IMR-90 (cell line): ENCODE results near the gene APEX1. TPM values are rescaled to one million over a fixed set of nuclear protein-coding genes. Genes with fewer than 3 reads are reported as not detected.

ENCODE experiments used
- ATAC-seq: fragments of 200-7000 bp; cut with Tn5 transposase; 2 replicates; pipeline ENCODE4 v1.9.1; 2020; ENCODE audit warnings: low read depth, mild to moderate bottlenecking, moderate library complexity
- BruUV-seq: library from RNA; stranded (reverse); fragments of 400-500 nt; replicated peaks from 2 replicates; lab custom pipeline; 2021; lab: Mats Ljungman, UMichigan
- CTCF ChIA-PET: fragments of 300-600 bp; formaldehyde crosslinking; extraction: SDS; loops from one replicate; lab custom pipeline; 2021; ENCODE audit warnings: antibody characterized with exemption; lab: Yijun Ruan, JAX
- POLR2A ChIA-PET: fragments of 300-600 bp; sonication (Branson Sonifier 250); formaldehyde crosslinking; loops from one replicate; lab custom pipeline; 2022; ENCODE audit warnings: antibody characterized with exemption; ENCODE audit not compliant: unreplicated experiment; lab: Charles Lee
- DNase-seq: peaks from one replicate; pipeline ENCODE4 v3.0.0; 2013
- H2AFZ ChIP-seq: replicated peaks from 2 replicates; pipeline ENCODE3; 2013; ENCODE audit warnings: low read length, mild to moderate bottlenecking; ENCODE audit not compliant: poor library complexity
- H2AK5ac ChIP-seq: 2 replicates; pipeline ENCODE4 v1.6.1; 2013; ENCODE audit warnings: low read depth, low read length, inconsistent platforms
- H2AK9ac ChIP-seq: replicated peaks from 2 replicates; pipeline ENCODE3; 2013; ENCODE audit warnings: mild to moderate bottlenecking, low read depth, low read length, moderate library complexity; ENCODE audit not compliant: poor library complexity
- H2BK120ac ChIP-seq: 2 replicates; pipeline ENCODE4 v1.6.1; 2013; ENCODE audit warnings: low read depth, low read length, inconsistent platforms
- H2BK15ac ChIP-seq: 3 replicates; pipeline ENCODE4 v1.6.1; 2013; ENCODE audit warnings: low read depth, low read length, inconsistent platforms
- H2BK20ac ChIP-seq: 2 replicates; pipeline ENCODE4 v1.6.1; 2013; ENCODE audit warnings: low read depth, mild to moderate bottlenecking, inconsistent platforms, low read length, moderate library complexity
- H2BK5ac ChIP-seq: 2 replicates; pipeline ENCODE4 v1.6.1; 2013; ENCODE audit warnings: mild to moderate bottlenecking, low read depth, low read length, inconsistent platforms; ENCODE audit not compliant: poor library complexity, severe bottlenecking
- H3K14ac ChIP-seq: replicated peaks from 2 replicates; pipeline ENCODE4 v1.6.1; 2013; ENCODE audit warnings: low read depth, low read length, inconsistent platforms
- H3K18ac ChIP-seq: 2 replicates; pipeline ENCODE4 v1.6.1; 2013; ENCODE audit warnings: low read depth, low read length, control low read depth
- H3K23ac ChIP-seq: 2 replicates; pipeline ENCODE4 v1.6.1; 2013; ENCODE audit warnings: low read depth, low read length, inconsistent platforms
- H3K27ac ChIP-seq: 2 replicates; pipeline ENCODE4 v1.5.1; 2013; ENCODE audit warnings: mild to moderate bottlenecking, control low read depth, low read length; ENCODE audit not compliant: insufficient read depth
- H3K27me3 ChIP-seq: 2 replicates; pipeline ENCODE4 v1.6.1; 2013; ENCODE audit warnings: low read length; ENCODE audit not compliant: control insufficient read depth, insufficient read depth
- H3K36me3 ChIP-seq: 2 replicates; pipeline ENCODE4 v1.6.1; 2013; ENCODE audit warnings: low read length, mixed read lengths; ENCODE audit not compliant: control insufficient read depth, insufficient read depth
- H3K4ac ChIP-seq: 2 replicates; pipeline ENCODE4 v1.6.1; 2013; ENCODE audit warnings: low read depth, low read length, inconsistent platforms
- H3K4me1 ChIP-seq: 2 replicates; pipeline ENCODE4 v1.6.1; 2013; ENCODE audit warnings: low read length, mixed read lengths; ENCODE audit not compliant: control insufficient read depth, insufficient read depth
- H3K4me2 ChIP-seq: 2 replicates; pipeline ENCODE4 v1.6.1; 2013; ENCODE audit warnings: low read depth, mild to moderate bottlenecking, control low read depth, low read length, moderate library complexity
- H3K4me3 ChIP-seq: 2 replicates; pipeline ENCODE4 v1.5.1; 2013; ENCODE audit warnings: low read depth, mild to moderate bottlenecking, control low read depth, low read length, moderate library complexity; ENCODE audit not compliant: insufficient read depth
- H3K56ac ChIP-seq: 2 replicates; pipeline ENCODE4 v1.6.1; 2013; ENCODE audit warnings: low read length, inconsistent platforms; ENCODE audit not compliant: insufficient read depth; ENCODE audit errors: extremely low read depth
- H3K79me1 ChIP-seq, 2 experiments: 2 replicates each; pipeline ENCODE4 v1.6.1; 2013; ENCODE audit warnings: low read length in 2 of 2, inconsistent platforms in 1 of 2, low read depth in 1 of 2
- H3K9ac ChIP-seq: 2 replicates; pipeline ENCODE4 v1.6.1; 2013; ENCODE audit warnings: low read depth, low read length, control low read depth
- H3K9me1 ChIP-seq: 2 replicates; pipeline ENCODE4 v1.6.1; 2013; ENCODE audit warnings: low read length, inconsistent platforms; ENCODE audit not compliant: insufficient read depth
- H3K9me3 ChIP-seq: 2 replicates; pipeline ENCODE4 v1.6.1; 2013; ENCODE audit warnings: low read length; ENCODE audit not compliant: control insufficient read depth, insufficient read depth
- H4K20me1 ChIP-seq: 2 replicates; pipeline ENCODE4 v1.6.1; 2013; ENCODE audit warnings: low read length, inconsistent platforms; ENCODE audit not compliant: insufficient read depth
- H4K5ac ChIP-seq: 2 replicates; pipeline ENCODE4 v1.6.1; 2013; ENCODE audit warnings: mild to moderate bottlenecking, low read depth, low read length, control low read depth
- H4K8ac ChIP-seq, 2 experiments: 2 replicates each; pipeline ENCODE4 v1.6.1; 2013; ENCODE audit warnings: low read depth in 2 of 2, low read length in 2 of 2, control low read depth in 1 of 2, inconsistent platforms in 1 of 2
- H4K91ac ChIP-seq: 2 replicates; pipeline ENCODE4 v1.6.1; 2013; ENCODE audit warnings: low read depth, low read length, inconsistent platforms; ENCODE audit not compliant: insufficient read depth
- CEBPB ChIP-seq: IDR thresholded peaks from 2 replicates; pipeline ENCODE4 v1.6.1; 2012; ENCODE audit warnings: low read depth, low read length, improper control_type of control experiment
- POLR2A ChIP-seq: IDR thresholded peaks from 2 replicates; pipeline ENCODE4 v1.6.1; 2012; ENCODE audit warnings: mild to moderate bottlenecking, low read depth, low read length
- WGBS, 2 experiments: methylation state at CpG; one replicate each; pipeline versions ENCODE4 v1.1.5 to v1.1.7; 2013; ENCODE audit warnings: missing lambda C conversion rate in 2 of 2; ENCODE audit not compliant: insufficient read length in 1 of 2; ENCODE audit errors: extremely low coverage in 2 of 2; 5-methylcytosine and 5-hydroxymethylcytosine counted together
- dilution Hi-C: fragments of 300-500 bp; cut with HindIII; formaldehyde crosslinking; loops from one replicate; pipeline ENCODE4 v1.14.3; 2018; ENCODE audit warnings: low sequenced_read_pairs; ENCODE audit not compliant: unreplicated experiment
- in situ Hi-C: fragments of 300-500 bp; cut with MboI; formaldehyde crosslinking; loops from 3 replicates; pipeline ENCODE4 v1.14.3; 2019; ENCODE audit warnings: low sequenced_read_pairs, inconsistent platforms, mixed read lengths
- intact Hi-C: fragments of 100-400 bp; cut with micrococcal nuclease; formaldehyde crosslinking; loops from 2 replicates; pipeline ENCODE4 v1.10.0; 2022
- polyA plus RNA-seq, 3 experiments: library from polyadenylated mRNA; depleted of rRNA; stranded (reverse); fragments of >200 nt; gene quantifications; 2 replicates each; pipeline ENCODE4 v1.2.3, GENCODE V29; 2012; ENCODE audit warnings: low replicate concordance in 1 of 3
- total RNA-seq: library from RNA; depleted of rRNA; stranded (reverse); fragments of >200 nt; gene quantifications from 2 replicates; pipeline ENCODE4 v1.2.3, GENCODE V29; 2012

Gene APEX1
- total and polyA plus RNA-seq, 2 of the 4 experiments (the other 2 are of a cell fraction): 125 to 241 TPM

DNA sequence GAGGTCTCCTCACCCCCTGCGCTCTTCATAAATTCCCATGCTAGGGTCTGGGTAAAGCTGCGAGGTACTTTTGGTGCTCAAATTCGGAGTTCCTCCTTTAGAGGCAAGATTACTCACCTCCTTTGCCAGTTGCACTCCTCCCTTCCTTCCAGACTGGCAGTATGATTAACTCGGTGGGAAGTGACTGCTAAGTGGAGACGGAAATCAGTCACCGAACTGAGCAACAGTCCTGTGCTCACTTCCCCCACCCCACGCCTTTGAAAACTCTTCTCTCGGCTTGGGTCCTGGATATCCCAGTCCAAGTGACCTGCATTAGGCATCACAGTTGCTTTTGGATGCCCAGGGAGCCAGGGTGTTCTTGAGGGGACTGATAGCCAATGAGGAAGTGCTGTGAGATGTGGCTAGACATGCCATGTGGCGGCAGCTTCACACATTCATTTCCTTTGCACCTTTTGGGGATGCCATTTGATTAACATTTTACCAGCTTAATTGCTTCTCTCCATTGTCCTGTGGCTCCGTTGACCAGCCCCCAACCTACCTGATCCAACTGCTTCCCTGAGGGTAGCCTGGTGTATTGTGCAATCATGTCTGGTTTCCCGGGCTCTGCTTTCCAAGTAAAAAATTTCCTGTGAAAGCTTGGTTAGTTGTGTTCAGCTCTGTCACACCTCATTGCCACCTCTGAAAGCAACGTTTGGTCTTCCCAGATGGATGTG lies 15.0 kb downstream of the APEX1 start:
- Histone ChIP-seq H3K27ac (peak overlapping the region; percentile 58; the same call in 1 of the 2 replicates), H2AFZ (peak overlapping the region; percentile 88), H2BK5ac (peak overlapping the region; percentile 50), H3K14ac (peak overlapping the region; percentile 71), H3K23ac (peak overlapping the region; percentile 73), H3K79me1 (peaks cover 15 to 17% of the 10 kb centered on the region in 2 experiments), H4K8ac (peak overlapping the region; percentile 53 to 73), H3K36me3 (peaks cover 4% of the 10 kb centered on the region), H4K91ac (0 out of 2 replicates have a peak overlapping the region, but pooled peaks have one; percentile 36), H3K9me3 (no peaks in the 10 kb centered on the region), H2BK15ac (0 out of 3 replicates have a peak overlapping the region, but pooled peaks have one; percentile 3), H3K9ac (peak overlapping the region; percentile 75), H4K5ac (peak overlapping the region; percentile 11; the same call in 1 of the 2 replicates), H2AK5ac (peak overlapping the region; percentile 57), H2BK20ac (no peak overlapping the region), H4K20me1 (no peaks in the 10 kb centered on the region), H3K18ac (no peak overlapping the region; the same call in 1 of the 2 replicates), H2BK120ac (peak overlapping the region; percentile 44; the same call in 1 of the 2 replicates), H3K4me3 (peak overlapping the region; percentile 88), H3K4ac (peak overlapping the region; percentile 72), H3K9me1 (peaks cover 7% of the 10 kb centered on the region), H2AK9ac (peak overlapping the region; percentile 18), H3K4me1 (peaks cover 4% of the 10 kb centered on the region; the same call in 1 of the 2 replicates), H3K27me3 (no peaks in the 10 kb centered on the region), H3K4me2 (peak overlapping the region; percentile 95), H3K56ac (no peak overlapping the region; the same call in 1 of the 2 replicates)
- intact Hi-C loops: loop anchor here (5.0 kb wide), 1 partner anchor 62 kb away; no protein-coding TSS in a partner anchor
- no TSS peak for BruUV-seq
- peak; percentile 96 for TF ChIP-seq CEBPB
- TF ChIP-seq POLR2A: no peak
- in situ Hi-C loops: loop anchor here (25.0 kb wide), 1 partner anchor 617 kb away; the partner anchor contains the start of gene ZNF219
- POLR2A ChIA-PET: no interaction called here
- dilution Hi-C loops: no loop called here
- DNase-seq: peak; percentile 57
- CTCF ChIA-PET: no interaction called here
- peak; percentile 40 for ATAC-seq
- WGBS, 2 experiments: 0% methylated on average over 1 of the region's 12 CpGs; no CpG with 5 or more reads in 1 of the 2 experiments
